Measurements from ENCODE around the gene RIPOR3. TPM values are rescaled to one million over a fixed set of nuclear protein-coding genes. Genes with fewer than 3 reads are reported as not detected.

Gene RIPOR3
- total RNA-seq, 6 donors from 2014 or later = 2.1 to 36.7 (median 5.1) TPM

- WGBS, 2 donors = 79 to 85% methylated on average over 6 of the region's 6 CpGs
- Histone ChIP-seq H3K4me1 (peaks cover 0 to 9% (median 7%) of the 10 kb centered on the region in 4 donors), H3K4me3 (no peak overlapping the region), H3K27ac (no peak overlapping the region), H3K27me3 (no peaks in the 10 kb centered on the region), H3K36me3 (peaks cover 65 to 98% (median 94%) of the 10 kb centered on the region in 4 donors), H3K9me3 (no peaks in the 10 kb centered on the region)
- ATAC-seq (ENCODE audit: low FRiP score in 2 of 2) (no peak), DNase-seq (no peak)
- no peak for TF ChIP-seq CTCF (IDR thresholded peaks at IDR 0.05)
- TF ChIP-seq EP300 (IDR thresholded peaks at IDR 0.05) = no peak
- TF ChIP-seq POLR2A (IDR thresholded peaks at IDR 0.05) = no peak
- no peak for TF ChIP-seq POLR2AphosphoS5 (IDR thresholded peaks at IDR 0.05)
Measured at GRCh38 chr20:50582092-50582491, 109.2 kb downstream of the RIPOR3 start.

GRCh38 chr20:50580842-50581544 lies 110.3 kb downstream of the RIPOR3 start:
- H3K36me3 ChIP-seq = peaks cover 54 to 97% (median 85%) of the 10 kb centered on the region in 4 donors
- ATAC-seq (ENCODE audit: low FRiP score in 2 of 2) = no peak
- no peak overlapping the region for H3K27ac ChIP-seq
- H3K27me3 ChIP-seq = no peaks in the 10 kb centered on the region
- DNase-seq = no peak
- H3K4me1 ChIP-seq = peaks cover 6 to 14% (median 12%) of the 10 kb centered on the region in 4 donors
- no peak for TF ChIP-seq CTCF (IDR thresholded peaks at IDR 0.05)
- no peak for TF ChIP-seq EP300 (IDR thresholded peaks at IDR 0.05)
- TF ChIP-seq POLR2A (IDR thresholded peaks at IDR 0.05) = no peak
- TF ChIP-seq POLR2AphosphoS5 (IDR thresholded peaks at IDR 0.05) = no peak
- no peak overlapping the region for H3K4me3 ChIP-seq
- no peaks in the 10 kb centered on the region for H3K9me3 ChIP-seq
- WGBS, 2 donors = 89 to 94% methylated on average over 17 to 21 of the region's 21 CpGs

GRCh38 chr20:50580016-50580747 lies 111.2 kb downstream of the RIPOR3 start:
- TF ChIP-seq POLR2AphosphoS5 (IDR thresholded peaks at IDR 0.05) = peak in 1 of 2 donors; percentile 14
- TF ChIP-seq POLR2A (IDR thresholded peaks at IDR 0.05) = no peak
- TF ChIP-seq EP300 (IDR thresholded peaks at IDR 0.05) = no peak
- TF ChIP-seq CTCF (IDR thresholded peaks at IDR 0.05) = peak; percentile 74 to 85 (median 78)
- Histone ChIP-seq H3K9me3 (no peaks in the 10 kb centered on the region), H3K27me3 (no peaks in the 10 kb centered on the region), H3K27ac (no peak overlapping the region), H3K36me3 (peaks cover 50 to 96% (median 81%) of the 10 kb centered on the region in 4 donors), H3K4me1 (peaks cover 13 to 19% (median 17%) of the 10 kb centered on the region in 4 donors), H3K4me3 (no peak overlapping the region)
- WGBS, 2 donors = 55 to 56% methylated on average over 16 to 17 of the region's 17 CpGs
- peak; percentile 46 to 73 for ATAC-seq (ENCODE audit: low FRiP score in 2 of 2)
- no peak for DNase-seq

- DNase-seq (no peak), ATAC-seq (ENCODE audit: low FRiP score in 2 of 2) (no peak)
- H3K4me1 ChIP-seq = peaks cover 13 to 19% (median 17%) of the 10 kb centered on the region in 4 donors
- H3K36me3 ChIP-seq = peaks cover 54 to 97% (median 83%) of the 10 kb centered on the region in 4 donors
- H3K4me3 ChIP-seq = no peak overlapping the region
- TF ChIP-seq POLR2AphosphoS5 (IDR thresholded peaks at IDR 0.05) (no peak), CTCF (IDR thresholded peaks at IDR 0.05) (no peak), POLR2A (IDR thresholded peaks at IDR 0.05) (no peak), EP300 (IDR thresholded peaks at IDR 0.05) (no peak)
- no peak overlapping the region for H3K27ac ChIP-seq
- 83 to 84% methylated on average over 9 to 10 of the region's 10 CpGs for WGBS, 2 donors
- no peaks in the 10 kb centered on the region for H3K9me3 ChIP-seq
- H3K27me3 ChIP-seq = no peaks in the 10 kb centered on the region
Measured at GRCh38 chr20:50579511-50579910, 111.8 kb downstream of the RIPOR3 start.
